Glutamatergic neuron (in vitro differentiated cells): ENCODE data around the gene C10orf53. TPM values are rescaled to one million over a fixed set of nuclear protein-coding genes. Genes with fewer than 3 reads are reported as not detected.
A peak's percentile ranks its signal among the peaks of the same experiment; 100 is the strongest.
"Not testable (repeated sequence)": the region's sequence is repeated elsewhere in the genome, so short reads cannot be mapped to it uniquely, and the experiment has no call there.

Experiments used
- DNase-seq: peaks from one replicate; pipeline ENCODE4 v3.0.0; 2022
- H3K27ac Mint-ChIP-seq: one replicate; pipeline ENCODE4 v1.8.0; 2020; ENCODE audit warnings: mild to moderate bottlenecking, mixed read lengths, inconsistent platforms; ENCODE audit not compliant: unreplicated experiment
- H3K27me3 Mint-ChIP-seq: one replicate; pipeline ENCODE4 v1.8.0; 2020; ENCODE audit warnings: mild to moderate bottlenecking, moderate library complexity, mixed read lengths, inconsistent platforms; ENCODE audit not compliant: unreplicated experiment
- H3K36me3 Mint-ChIP-seq: one replicate; pipeline ENCODE4 v1.8.0; 2020; ENCODE audit warnings: mild to moderate bottlenecking, mixed read lengths, inconsistent platforms; ENCODE audit not compliant: unreplicated experiment
- H3K4me1 Mint-ChIP-seq: one replicate; pipeline ENCODE4 v1.8.0; 2020; ENCODE audit warnings: mild to moderate bottlenecking, low read depth, mixed read lengths, inconsistent platforms; ENCODE audit not compliant: unreplicated experiment
- H3K4me3 Mint-ChIP-seq: one replicate; pipeline ENCODE4 v1.8.0; 2020; ENCODE audit warnings: mild to moderate bottlenecking, mixed read lengths, inconsistent platforms; ENCODE audit not compliant: unreplicated experiment
- H3K9me3 Mint-ChIP-seq: one replicate; pipeline ENCODE4 v1.8.0; 2020; ENCODE audit warnings: mild to moderate bottlenecking, moderate library complexity, mixed read lengths, inconsistent platforms; ENCODE audit not compliant: unreplicated experiment
- total RNA-seq: library from RNA; stranded (reverse); fragmentation: NEBNext Ultra II Directional; extraction: Animal tissue kit (Norgen Biotek cat#: 25700); gene quantifications from one replicate; pipeline ENCODE4 v1.2.1, GENCODE V29; 2021; ENCODE audit not compliant: unreplicated experiment
- TF ChIP-seq, protein P1 (sequence below): fragments of 200-600 bp; sonication (generic); IDR thresholded peaks from one replicate; pipeline ENCODE4 v1.5.0; 2021; ENCODE audit not compliant: partially characterized antibody, unreplicated experiment

C10orf53 gene
- total RNA-seq, 1 donor from 2014 or later: 0.25 TPM

DNA sequence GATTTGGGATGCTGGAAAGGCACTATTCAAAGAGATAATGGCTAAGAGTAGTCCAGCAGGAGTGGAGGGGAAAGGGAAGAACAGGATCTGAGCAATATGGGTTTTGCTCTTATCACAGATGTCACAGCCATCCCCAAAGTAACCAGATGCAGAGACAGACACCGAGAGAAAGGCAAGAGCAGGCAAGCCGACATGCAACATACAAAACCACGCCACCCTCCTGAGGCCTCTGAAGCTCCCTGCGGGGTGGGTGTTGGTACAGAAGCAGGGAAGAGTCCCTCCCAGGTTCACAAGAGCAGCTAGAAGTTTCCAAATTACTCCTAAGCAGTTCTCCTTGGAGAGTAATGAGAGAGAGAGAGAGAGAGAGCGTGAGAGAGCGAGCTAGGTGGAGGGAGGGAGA lies 10.8 kb upstream of the C10orf53 start:
- no peak for DNase-seq
- peaks cover 9% of the 10 kb centered on the region for H3K9me3 Mint-ChIP-seq
- TF ChIP-seq, protein P1, sequence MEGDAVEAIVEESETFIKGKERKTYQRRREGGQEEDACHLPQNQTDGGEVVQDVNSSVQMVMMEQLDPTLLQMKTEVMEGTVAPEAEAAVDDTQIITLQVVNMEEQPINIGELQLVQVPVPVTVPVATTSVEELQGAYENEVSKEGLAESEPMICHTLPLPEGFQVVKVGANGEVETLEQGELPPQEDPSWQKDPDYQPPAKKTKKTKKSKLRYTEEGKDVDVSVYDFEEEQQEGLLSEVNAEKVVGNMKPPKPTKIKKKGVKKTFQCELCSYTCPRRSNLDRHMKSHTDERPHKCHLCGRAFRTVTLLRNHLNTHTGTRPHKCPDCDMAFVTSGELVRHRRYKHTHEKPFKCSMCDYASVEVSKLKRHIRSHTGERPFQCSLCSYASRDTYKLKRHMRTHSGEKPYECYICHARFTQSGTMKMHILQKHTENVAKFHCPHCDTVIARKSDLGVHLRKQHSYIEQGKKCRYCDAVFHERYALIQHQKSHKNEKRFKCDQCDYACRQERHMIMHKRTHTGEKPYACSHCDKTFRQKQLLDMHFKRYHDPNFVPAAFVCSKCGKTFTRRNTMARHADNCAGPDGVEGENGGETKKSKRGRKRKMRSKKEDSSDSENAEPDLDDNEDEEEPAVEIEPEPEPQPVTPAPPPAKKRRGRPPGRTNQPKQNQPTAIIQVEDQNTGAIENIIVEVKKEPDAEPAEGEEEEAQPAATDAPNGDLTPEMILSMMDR: no peak
- H3K27me3 Mint-ChIP-seq: peaks cover 6% of the 10 kb centered on the region
- H3K27ac Mint-ChIP-seq: peak overlapping the region; percentile 89
- peaks cover 9% of the 10 kb centered on the region for H3K36me3 Mint-ChIP-seq
- H3K4me3 Mint-ChIP-seq: peak overlapping the region; percentile 63
- peaks cover 21% of the 10 kb centered on the region for H3K4me1 Mint-ChIP-seq

DNA sequence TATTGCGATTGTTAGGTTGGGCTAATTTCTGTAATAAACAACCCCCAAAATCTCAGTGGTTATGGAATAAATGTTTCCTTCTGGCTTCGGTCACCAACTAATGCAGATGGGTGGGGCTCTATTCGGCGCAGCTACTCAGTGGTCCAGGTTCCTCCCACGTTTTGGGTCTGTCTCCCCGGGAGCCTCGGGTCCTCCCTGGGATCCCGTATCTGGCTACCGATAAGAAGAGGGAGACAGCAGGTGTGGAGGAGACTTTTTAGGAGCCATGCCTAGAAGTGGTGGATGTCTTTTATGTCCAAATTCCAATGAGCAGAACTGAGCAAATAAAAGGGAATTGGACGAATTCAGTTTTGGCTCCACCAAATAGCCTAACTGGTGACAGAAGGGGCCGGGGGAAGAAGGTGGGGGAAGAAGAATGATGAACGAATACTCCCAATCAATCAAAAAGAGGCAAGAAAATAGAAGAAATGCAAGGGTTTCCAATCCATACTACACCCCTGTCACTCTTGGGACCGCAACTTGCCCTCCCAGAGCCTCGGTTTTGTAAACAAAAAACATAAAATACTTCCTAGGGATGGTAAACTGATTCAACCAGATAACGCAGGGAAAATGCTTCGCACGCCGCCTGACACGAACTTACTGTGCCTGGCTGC lies 498 bp upstream of the C10orf53 start:
- no peak overlapping the region for H3K27ac Mint-ChIP-seq
- no peaks in the 10 kb centered on the region for H3K36me3 Mint-ChIP-seq
- H3K4me1 Mint-ChIP-seq: peaks cover 1% of the 10 kb centered on the region
- H3K4me3 Mint-ChIP-seq: peak overlapping the region; percentile 89
- DNase-seq: no peak
- H3K27me3 Mint-ChIP-seq: peaks cover 8% of the 10 kb centered on the region
- TF ChIP-seq, protein P1: no peak
- H3K9me3 Mint-ChIP-seq: peaks cover 2% of the 10 kb centered on the region

DNA sequence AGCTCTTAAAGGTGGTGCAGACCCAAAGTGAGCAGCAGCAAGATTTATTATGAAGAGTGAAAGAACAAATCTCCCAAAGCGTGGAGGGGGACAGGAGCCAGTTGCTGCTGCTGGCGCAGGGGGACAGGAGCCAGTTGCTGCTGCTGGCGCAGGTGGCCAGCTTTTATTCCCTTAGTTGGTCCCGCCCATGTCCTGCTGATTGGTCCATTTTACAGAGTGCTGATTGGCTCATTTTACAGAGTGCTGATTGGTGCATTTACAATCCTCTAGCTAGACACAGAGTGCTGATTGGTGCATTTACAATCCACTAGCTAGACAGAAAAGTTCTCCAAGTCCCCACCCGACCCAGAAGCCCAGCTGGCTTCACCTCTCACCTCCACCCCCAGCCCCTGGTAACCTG lies 3.0 kb downstream of the C10orf53 start:
- not testable (repeated sequence) for H3K27ac Mint-ChIP-seq, DNase-seq, H3K4me1 Mint-ChIP-seq, H3K9me3 Mint-ChIP-seq, H3K27me3 Mint-ChIP-seq, H3K4me3 Mint-ChIP-seq
- H3K36me3 Mint-ChIP-seq: peaks cover 17% of the 10 kb centered on the region

DNA sequence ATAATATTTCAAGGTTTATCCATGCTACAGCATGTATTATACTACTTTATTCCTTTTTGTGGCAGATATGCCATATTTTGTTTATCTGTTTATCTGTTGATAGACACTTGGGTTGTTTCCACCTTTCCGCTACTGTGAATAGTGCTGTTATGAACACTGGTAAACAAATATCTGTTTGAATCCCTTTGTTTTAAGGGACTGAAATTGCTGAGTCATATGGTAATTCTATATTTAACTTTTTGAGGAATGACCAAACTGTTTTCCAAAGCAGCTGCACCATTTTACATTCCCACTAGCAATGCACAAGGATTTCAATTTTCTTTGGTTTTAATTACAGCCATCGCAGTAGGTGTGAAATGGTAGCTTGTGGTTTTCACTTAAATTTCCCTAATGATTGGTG lies 3.4 kb downstream of the C10orf53 start:
- DNase-seq: no peak
- H3K27me3 Mint-ChIP-seq: peaks cover 6% of the 10 kb centered on the region
- H3K4me3 Mint-ChIP-seq: no peak overlapping the region
- H3K27ac Mint-ChIP-seq: no peak overlapping the region
- H3K4me1 Mint-ChIP-seq: peaks cover 3% of the 10 kb centered on the region
- H3K36me3 Mint-ChIP-seq: peaks cover 21% of the 10 kb centered on the region
- H3K9me3 Mint-ChIP-seq: peaks cover 5% of the 10 kb centered on the region
- TF ChIP-seq, protein P1: no peak

DNA sequence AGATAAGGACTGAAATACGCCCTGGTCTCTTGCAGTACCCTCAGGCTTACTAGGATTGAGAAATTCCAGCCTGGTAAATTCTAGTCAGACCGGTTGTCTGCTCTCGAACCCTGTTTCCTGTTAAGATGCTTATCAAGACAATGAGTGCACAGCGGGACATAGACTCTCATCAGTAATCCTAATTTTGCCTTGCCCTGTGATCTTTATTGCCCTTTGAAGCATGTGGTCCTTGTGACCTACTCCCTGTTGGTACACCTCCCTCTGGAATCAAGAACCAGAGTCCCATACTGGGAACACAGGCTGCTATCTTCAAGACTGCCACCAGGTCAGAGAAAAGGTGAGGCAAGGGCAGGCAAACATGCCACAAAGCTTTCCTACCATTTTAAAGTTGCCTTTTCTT lies 7.2 kb downstream of the C10orf53 start:
- Mint-ChIP-seq H3K9me3 (peaks cover 3% of the 10 kb centered on the region), H3K36me3 (peaks cover 34% of the 10 kb centered on the region), H3K4me3 (no peak overlapping the region), H3K4me1 (peaks cover 11% of the 10 kb centered on the region), H3K27ac (no peak overlapping the region), H3K27me3 (peaks cover 14% of the 10 kb centered on the region)
- DNase-seq: no peak
- TF ChIP-seq, protein P1: no peak
